K562 (cell line): ENCODE measurements around the gene EMX2. TPM values are rescaled to one million over a fixed set of nuclear protein-coding genes. Genes with fewer than 3 reads are reported as not detected.

Experiments
- ATAC-seq: fragments of 200-7000 bp; cut with Tn5 transposase; 3 replicates; pipeline ENCODE4 v1.9.1; 2020; ENCODE audit warnings: moderate library complexity
- BruUV-seq: library from RNA; stranded (reverse); fragments of 400-500 nt; replicated peaks from 2 replicates; lab custom pipeline; 2021; lab: Mats Ljungman, UMichigan
- CTCF ChIA-PET: fragments of 300-600 bp; formaldehyde crosslinking; extraction: SDS; loops from one replicate; lab custom pipeline; 2021; ENCODE audit warnings: low intra/inter-chr PET ratio; lab: Yijun Ruan, JAX
- POLR2A ChIA-PET: fragments of 300-600, 350-650 bp; sonication (Branson Sonifier 250); formaldehyde crosslinking; extraction: SDS; loops from one replicate; lab custom pipeline; 2021; ENCODE audit warnings: antibody characterized with exemption, inconsistent platforms; lab: Yijun Ruan, JAX
- DNase-seq, 4 experiments: peaks; one replicate each; pipeline versions ENCODE4 v3.0.0 to v3.0.0-alpha.2; 2011 to 2018; ENCODE audit warnings: low spot score in 3 of 4, mixed read lengths in 3 of 4; ENCODE audit errors: extremely low read depth in 1 of 4
- FAIRE-seq: peaks from 2 replicates; lab custom pipeline; 2011; peaks lifted over from hg19 to GRCh38; lab: Jason Lieb, UNC
- H2AFZ ChIP-seq: 2 replicates; pipeline ENCODE4 v1.6.0; 2011; ENCODE audit warnings: low read depth, low read length, control low read depth, inconsistent platforms
- H3K27ac ChIP-seq: fragments of 200-600 bp; 3 replicates; pipeline ENCODE4 v1.8.0; 2011; ENCODE audit warnings: low read depth, mild to moderate bottlenecking, control low read depth, inconsistent platforms, low read length, moderate library complexity, mixed read lengths; ENCODE audit errors: extremely low read depth
- H3K27me3 ChIP-seq, 2 experiments: fragments of 300-600 bp in 1 of 2; 2 replicates in 1 of 2; 3 replicates in 1 of 2; pipeline versions ENCODE4 v1.6.0 to v1.8.0; 2011; ENCODE audit warnings: inconsistent platforms in 2 of 2, low read length in 2 of 2, mild to moderate bottlenecking in 1 of 2, mixed read lengths in 1 of 2, moderate library complexity in 1 of 2; ENCODE audit not compliant: control insufficient read depth in 2 of 2, insufficient read depth in 2 of 2
- H3K36me3 ChIP-seq: fragments of 300-600 bp; 3 replicates; pipeline ENCODE4 v1.8.0; 2011; ENCODE audit warnings: mild to moderate bottlenecking, low read length, inconsistent platforms; ENCODE audit not compliant: control insufficient read depth, insufficient read depth
- H3K4me1 ChIP-seq, 2 experiments: fragments of 200-600 bp in 1 of 2; replicated peaks in 1 of 2; 2 replicates in 1 of 2; 3 replicates in 1 of 2; pipeline versions ENCODE4 v1.5.1 to v1.8.0; 2011; ENCODE audit warnings: inconsistent platforms in 2 of 2, low read length in 2 of 2, mild to moderate bottlenecking in 1 of 2, mixed read lengths in 1 of 2, moderate library complexity in 1 of 2; ENCODE audit not compliant: control insufficient read depth in 2 of 2, insufficient read depth in 2 of 2
- H3K4me2 ChIP-seq: 2 replicates; pipeline ENCODE4 v1.6.1; 2011; ENCODE audit warnings: low read length, control low read depth, inconsistent platforms, mixed read lengths; ENCODE audit not compliant: insufficient read depth
- H3K4me3 ChIP-seq: fragments of 200-600 bp; sonication (generic), shearing (Covaris generic); 2 replicates; pipeline ENCODE4 v1.5.1; 2016; ENCODE audit warnings: control low read depth, inconsistent platforms
- H3K79me2 ChIP-seq: fragments of 200-600 bp; 3 replicates; pipeline ENCODE4 v1.8.0; 2011; ENCODE audit warnings: low read length, inconsistent platforms; ENCODE audit not compliant: control insufficient read depth, insufficient read depth
- H3K9ac ChIP-seq, 2 experiments: 2 replicates each; pipeline versions ENCODE4 v1.6.0 to v1.6.1; 2011; ENCODE audit warnings: low read depth in 2 of 2, low read length in 2 of 2, control low read depth in 1 of 2, inconsistent platforms in 1 of 2, mild to moderate bottlenecking in 1 of 2, mixed read lengths in 1 of 2; ENCODE audit not compliant: insufficient read depth in 1 of 2
- H3K9me1 ChIP-seq: one replicate; pipeline ENCODE4 v1.6.0; 2011; ENCODE audit warnings: inconsistent platforms, mild to moderate bottlenecking, low read length, moderate library complexity; ENCODE audit not compliant: control insufficient read depth, insufficient read depth
- H3K9me3 ChIP-seq: replicated peaks from 2 replicates; pipeline ENCODE4 v1.5.1; 2011; ENCODE audit warnings: low read depth, low read length, inconsistent platforms; ENCODE audit not compliant: control insufficient read depth, insufficient read depth
- H4K20me1 ChIP-seq: replicated peaks from 2 replicates; pipeline ENCODE4 v1.6.1; 2011; ENCODE audit warnings: low read length, inconsistent platforms, mixed read lengths; ENCODE audit not compliant: control insufficient read depth, insufficient read depth
- ETV1 ChIP-seq: fragments of 450-650 bp; conservative IDR thresholded peaks from 2 replicates; pipeline ENCODE4 v1.6.1; 2016; ENCODE audit warnings: missing genetic modification characterization, control low read depth, low read depth, missing compliant biosample characterization
- FOXK1 ChIP-seq: sonication (generic); formaldehyde crosslinking; IDR thresholded peaks from 2 replicates; pipeline ENCODE4 v1.8.0; 2022; ENCODE audit warnings: missing genetic modification reagents, mild to moderate bottlenecking, borderline replicate concordance
- KAT8 ChIP-seq: fragments of 450-650 bp; IDR thresholded peaks from 2 replicates; pipeline ENCODE4 v1.6.1; 2016; ENCODE audit warnings: low read depth, mild to moderate bottlenecking
- NCOA1 ChIP-seq: fragments of 450-650 bp; IDR thresholded peaks from 2 replicates; pipeline ENCODE4 v1.6.1; 2016; ENCODE audit warnings: low read depth
- PYGO2 ChIP-seq: fragments of 450-650 bp; IDR thresholded peaks from 2 replicates; pipeline ENCODE4 v1.6.1; 2016; ENCODE audit warnings: mild to moderate bottlenecking, missing genetic modification characterization, moderate library complexity, missing compliant biosample characterization
- RUNX1 ChIP-seq: sonication (generic); IDR thresholded peaks from 2 replicates; pipeline ENCODE4 v1.6.1; 2016; ENCODE audit warnings: antibody characterized with exemption, low read depth
- SMARCC2 ChIP-seq: fragments of 450-650 bp; IDR thresholded peaks from 2 replicates; pipeline ENCODE4 v1.6.1; 2017; ENCODE audit warnings: antibody characterized with exemption, moderate library complexity, mild to moderate bottlenecking, low read depth
- ZNF57 ChIP-seq: fragments of 450-650 bp; formaldehyde crosslinking; IDR thresholded peaks from 2 replicates; pipeline ENCODE4 v1.4.0; 2020; ENCODE audit warnings: mild to moderate bottlenecking, moderate library complexity
- ZNF589 ChIP-seq: fragments of 200-800 bp; sonication (Bioruptor generic); IDR thresholded peaks from 2 replicates; pipeline ENCODE4 v1.6.1; 2016; ENCODE audit warnings: low read depth, missing genetic modification characterization, missing compliant biosample characterization
- WGBS: fragments of 100-300 bp; shearing (Covaris generic); methylation state at CpG from one replicate; pipeline ENCODE4 v1.1.6; 2016; ENCODE audit warnings: low coverage, mixed read lengths; ENCODE audit not compliant: insufficient coverage; ENCODE audit errors: missing lambda C conversion rate; 5-methylcytosine and 5-hydroxymethylcytosine counted together
- in situ Hi-C: fragments of 300-500 bp; cut with MboI; formaldehyde crosslinking; loops from 4 replicates; pipeline ENCODE4 v1.15.0; 2018; ENCODE audit warnings: inconsistent platforms, mixed read lengths
- intact Hi-C: fragments of 100-400 bp; cut with micrococcal nuclease; formaldehyde crosslinking; loops from 2 replicates; pipeline ENCODE4 v1.14.2; 2022
- polyA plus RNA-seq, 8 experiments: library from polyadenylated mRNA; depleted of rRNA in 4 of 8; stranded (reverse) in 5 of 8; unstranded in 3 of 8; fragments of >200 nt; fragmentation: Nextera tagmentation in 2 of 8; fragmentation: Illumina TruSeq in 1 of 8; extraction: Ambion mirVana in 2 of 8; extraction: Trizol in 1 of 8; gene quantifications; 2 replicates each; pipeline versions ENCODE4 v1.2.1 to v1.2.3, GENCODE V29; 2011 to 2014; ENCODE audit warnings: inconsistent platforms in 1 of 8, missing spikeins in 1 of 8
- total RNA-seq, 7 experiments: library from RNA; depleted of rRNA in 6 of 7; stranded (reverse); fragments of >200 nt in 6 of 7; fragmentation: Illumina TruSeq in 2 of 7; extraction: Trizol in 2 of 7; gene quantifications; 2 replicates each; pipeline versions ENCODE4 v1.2.1 to v1.2.3, GENCODE V29; 2011 to 2021; ENCODE audit warnings: low replicate concordance in 1 of 7

Gene EMX2
- total and polyA plus RNA-seq, 9 of the 15 experiments (the other 6 are each of a cell fraction or from before 2014, with no cell fraction given), result not detected

GRCh38 chr10:117587036-117587435 is 44.5 kb downstream of the EMX2 start:
- Histone ChIP-seq H2AFZ (no peak overlapping the region), H3K36me3 (no peaks in the 10 kb centered on the region), H3K27ac (no peak overlapping the region), H3K9me3 (no peaks in the 10 kb centered on the region), H3K79me2 (no peaks in the 10 kb centered on the region), H3K27me3 (no peaks in the 10 kb centered on the region; a peak in 1 of 5 replicates), H3K4me2 (no peak overlapping the region), H3K4me1 (no peaks in the 10 kb centered on the region), H3K4me3 (no peak overlapping the region), H4K20me1 (no peaks in the 10 kb centered on the region), H3K9ac (no peak overlapping the region), H3K9me1 (no peaks in the 10 kb centered on the region)
- CTCF ChIA-PET, result interaction anchor here (0.6 kb wide), 1 partner anchor 394 kb away, joined by 3 read pairs; no protein-coding TSS in a partner anchor
- intact Hi-C loops (no loop called here), in situ Hi-C loops (no loop called here)
- no peak for FAIRE-seq
- WGBS, result 0% methylated on average over 4 of the region's 5 CpGs
- POLR2A ChIA-PET, result interaction anchor here (0.9 kb wide), 1 partner anchor 102 kb away, joined by 3 read pairs; no protein-coding TSS in a partner anchor
- no TSS peak for BruUV-seq
- DNase-seq, result no peak
- TF ChIP-seq ETV1 (tag) (no peak), SMARCC2 (no peak), RUNX1 (no peak)
- no peak for ATAC-seq

- no peak overlapping the region for H3K9ac ChIP-seq
- H3K27ac ChIP-seq, result no peak overlapping the region
- H2AFZ ChIP-seq, result no peak overlapping the region
- POLR2A ChIA-PET, result interaction anchor here (0.9 kb wide), 1 partner anchor 14 kb away, joined by 3 read pairs; no protein-coding TSS in a partner anchor
- no peak overlapping the region for H3K4me2 ChIP-seq
- H3K36me3 ChIP-seq, result no peaks in the 10 kb centered on the region
- H3K4me1 ChIP-seq, result no peaks in the 10 kb centered on the region
- peaks cover 0 to under 1% of the 10 kb centered on the region in 2 experiments; a peak in 1 of 5 replicates for H3K27me3 ChIP-seq
- TF ChIP-seq ZNF57 (CRISPR knock-in tag), result no peak
- no peak for TF ChIP-seq FOXK1 (CRISPR knock-in tag)
- TF ChIP-seq NCOA1, result no peak
- no peak for TF ChIP-seq PYGO2 (tag)
- TF ChIP-seq KAT8, result no peak
- no peak for TF ChIP-seq ZNF589 (CRISPR knock-in tag)
- H4K20me1 ChIP-seq, result no peaks in the 10 kb centered on the region
- ATAC-seq, result no peak
- no peaks in the 10 kb centered on the region for H3K79me2 ChIP-seq
- no peak for DNase-seq
- no peak for FAIRE-seq
- no peaks in the 10 kb centered on the region for H3K9me1 ChIP-seq
- H3K9me3 ChIP-seq, result no peaks in the 10 kb centered on the region
- intact Hi-C loops (no loop called here), in situ Hi-C loops (no loop called here)
- CTCF ChIA-PET, result no interaction called here
- BruUV-seq, result no TSS peak
- H3K4me3 ChIP-seq, result no peak overlapping the region
- WGBS, result 0% methylated on average over 8 of the region's 8 CpGs
These were observed 47.7 kb downstream of the EMX2 start for GRCh38 chr10:117590101-117590875.
